ENCODE measurements around the gene PLEK2.
"Not testable (repeated sequence)": the region's sequence is repeated elsewhere in the genome, so short reads cannot be mapped to it uniquely, and the experiment has no call there.

Gene PLEK2, protein sequence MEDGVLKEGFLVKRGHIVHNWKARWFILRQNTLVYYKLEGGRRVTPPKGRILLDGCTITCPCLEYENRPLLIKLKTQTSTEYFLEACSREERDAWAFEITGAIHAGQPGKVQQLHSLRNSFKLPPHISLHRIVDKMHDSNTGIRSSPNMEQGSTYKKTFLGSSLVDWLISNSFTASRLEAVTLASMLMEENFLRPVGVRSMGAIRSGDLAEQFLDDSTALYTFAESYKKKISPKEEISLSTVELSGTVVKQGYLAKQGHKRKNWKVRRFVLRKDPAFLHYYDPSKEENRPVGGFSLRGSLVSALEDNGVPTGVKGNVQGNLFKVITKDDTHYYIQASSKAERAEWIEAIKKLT

DNA sequence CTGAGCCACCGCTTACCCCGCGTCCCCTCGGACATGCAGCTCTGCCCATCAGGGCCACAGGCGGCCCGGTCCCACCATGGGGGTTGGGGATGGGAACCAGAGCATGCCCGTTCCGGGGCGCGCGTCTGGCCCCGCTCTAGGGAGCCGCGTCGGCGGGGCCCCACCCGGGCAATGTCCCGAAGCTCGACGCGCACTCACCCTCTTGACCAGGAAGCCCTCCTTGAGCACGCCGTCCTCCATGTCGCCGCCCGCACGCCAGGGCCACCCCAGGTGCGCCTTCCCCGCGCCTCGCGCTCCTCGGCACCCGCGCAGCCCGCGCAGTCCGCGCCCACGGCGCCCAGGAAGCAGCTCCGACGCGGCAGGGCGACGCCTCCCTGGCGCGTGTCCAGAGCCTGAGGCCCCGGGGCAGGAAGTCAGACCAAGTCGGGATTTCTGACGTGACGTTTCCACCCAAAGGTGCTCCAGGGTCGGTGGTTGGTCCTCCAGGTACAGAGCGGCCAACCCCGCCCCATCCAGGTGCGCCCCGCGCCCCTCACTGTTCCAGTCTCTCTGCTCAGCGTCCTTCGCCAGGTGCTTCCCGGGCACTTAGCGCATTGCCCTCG is at the start of gene PLEK2:
TSS of gene PLEK2 (minus strand) at position 346 of the 602 bp plus-strand sequence. CDS start at position 240, 106 bp downstream.
- no peak for DNase-seq

DNA sequence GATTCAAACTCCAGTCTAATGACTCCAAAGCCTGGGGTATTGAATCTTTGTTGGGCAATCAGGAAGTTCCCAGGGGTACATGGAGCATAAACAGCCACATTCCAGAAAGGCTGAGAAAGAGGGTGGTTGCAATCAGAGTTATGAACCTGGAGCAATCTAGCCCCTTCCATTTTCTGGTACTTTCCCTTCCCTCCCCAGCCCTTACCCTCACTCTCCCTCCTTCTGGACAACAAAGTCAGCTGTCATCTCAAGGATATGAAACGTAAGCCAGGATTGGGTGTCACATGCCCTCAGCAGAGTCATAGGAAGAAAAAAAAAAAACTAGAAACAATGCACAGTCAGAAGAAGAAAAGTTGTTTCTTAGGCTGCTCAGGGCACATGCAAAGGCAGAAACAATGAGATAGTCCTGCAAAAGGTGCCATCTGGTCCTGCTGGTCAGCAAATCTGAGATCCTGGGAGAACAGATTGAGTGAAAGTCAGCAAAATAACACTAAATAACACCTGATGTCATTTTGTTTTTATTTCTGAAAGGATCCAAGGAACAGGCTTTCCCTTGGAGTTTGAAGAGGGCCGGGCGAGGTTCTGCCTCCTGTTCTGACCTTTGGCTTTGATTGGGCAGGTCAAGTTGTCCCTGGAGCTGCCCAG is 49.5 kb upstream of the PLEK2 start:
- DNase-seq = no peak

GRCh38 chr14:67459336-67459735 is 47.4 kb upstream of the PLEK2 start:
- DNase-seq = no peak

- DNase-seq = no peak
Observed at GRCh38 chr14:67457782-67458181, 45.8 kb upstream of the PLEK2 start.

GRCh38 chr14:67456732-67457131 is 44.8 kb upstream of the PLEK2 start:
- no peak for DNase-seq

DNA sequence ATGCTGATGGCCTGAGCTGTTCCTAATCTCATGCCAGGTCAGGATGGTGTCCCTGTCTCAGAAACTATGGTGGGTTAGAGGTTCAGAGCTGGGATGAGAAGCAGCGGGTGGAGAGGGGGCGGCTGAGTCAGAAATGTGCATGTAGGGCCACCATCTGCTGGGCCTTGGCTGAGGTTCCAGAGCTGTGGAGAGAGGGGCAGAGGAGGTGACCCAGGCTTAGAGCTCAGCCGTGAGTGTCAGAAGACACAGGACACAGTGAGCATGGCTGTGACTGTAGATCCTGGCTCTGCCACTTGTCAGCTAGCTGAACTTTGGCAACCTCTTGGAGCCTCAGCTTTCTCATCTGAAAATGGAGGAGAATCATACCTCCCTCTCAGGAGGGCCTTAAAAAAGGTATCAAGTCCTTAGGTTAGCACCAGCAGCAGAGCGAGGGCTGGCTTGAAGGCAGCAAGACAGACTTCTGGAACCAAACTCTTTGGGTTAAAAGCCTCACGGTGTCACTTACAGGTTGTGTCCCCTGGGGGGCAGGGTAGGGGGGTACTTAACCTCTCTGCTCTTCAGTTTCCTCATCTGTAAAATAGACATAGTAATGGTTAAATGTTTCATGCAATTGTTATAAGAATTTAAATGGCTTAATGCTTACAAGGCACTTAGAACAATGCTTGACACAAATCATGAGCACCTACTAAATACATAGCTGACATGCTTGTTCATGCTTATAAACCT is 41.8 kb upstream of the PLEK2 start:
- DNase-seq = no peak

GRCh38 chr14:67451667-67452066 is 39.7 kb upstream of the PLEK2 start:
- not testable (repeated sequence) for DNase-seq

DNA sequence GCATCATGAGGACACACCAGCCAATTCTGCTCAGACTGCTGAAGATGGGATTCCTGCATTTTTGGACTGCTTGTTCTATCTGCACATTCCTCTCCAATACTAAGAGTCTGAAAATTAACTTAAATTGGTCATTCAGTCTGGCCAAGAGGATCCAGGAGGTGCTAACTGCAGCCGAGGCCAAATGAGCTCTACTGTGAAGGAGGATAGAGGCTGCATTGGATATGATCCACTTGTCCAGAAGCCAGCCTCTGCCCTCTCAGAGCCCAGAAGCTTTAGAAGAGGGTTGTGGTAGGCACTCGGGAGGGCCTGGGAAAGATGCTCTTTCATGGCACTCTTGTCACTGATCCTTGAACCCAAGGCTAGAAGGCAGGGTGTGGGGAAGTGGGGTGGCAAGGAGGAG is 37.1 kb upstream of the PLEK2 start:
- no peak for DNase-seq

DNA sequence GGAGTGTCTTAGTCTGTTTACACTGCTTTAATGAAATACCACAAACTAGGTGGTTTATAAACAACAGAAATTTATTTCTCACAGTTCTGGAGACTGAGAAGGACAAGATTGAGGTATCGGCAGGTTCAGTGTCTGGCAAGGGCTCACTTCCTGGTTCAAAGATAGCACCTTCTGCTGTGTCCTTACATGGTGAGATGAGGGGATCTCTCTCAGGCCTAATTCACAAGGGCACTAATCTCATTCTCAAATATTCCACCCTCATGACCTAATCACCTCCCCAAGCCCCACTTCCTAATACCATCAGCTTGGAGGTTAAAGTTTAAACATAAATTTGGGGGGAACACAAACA is 35.0 kb upstream of the PLEK2 start:
- DNase-seq = no peak

DNA sequence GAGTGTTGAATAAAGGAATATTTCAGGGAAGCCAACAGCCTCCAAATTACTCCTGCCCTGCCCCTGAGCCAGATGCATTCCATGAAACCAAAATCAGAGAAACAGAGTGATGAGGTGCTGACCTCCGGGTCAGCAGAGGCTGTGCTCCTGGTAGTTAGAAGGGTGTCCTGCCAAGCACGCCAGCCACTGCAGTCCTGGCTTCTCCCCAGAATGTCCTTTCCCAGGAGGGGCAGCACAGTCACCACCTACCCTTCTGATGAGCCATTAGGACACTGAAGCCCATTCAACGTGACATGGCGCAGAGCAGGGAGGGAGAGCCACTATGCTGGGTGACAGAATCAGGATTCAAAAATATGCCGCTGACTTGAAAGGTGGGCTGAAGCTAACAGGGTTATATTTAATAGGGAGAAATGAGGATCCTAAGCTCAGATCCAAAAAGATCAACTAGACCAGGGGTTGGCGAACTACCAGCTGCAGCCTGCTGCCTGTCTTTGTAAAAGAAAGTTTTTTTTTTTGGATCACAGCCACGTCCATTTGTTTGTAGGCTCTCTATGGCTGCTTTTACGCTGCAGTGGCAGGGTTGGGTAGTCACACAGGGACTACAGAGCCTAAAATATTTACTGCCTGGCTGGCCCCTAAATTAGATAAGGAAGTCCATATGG is 34.5 kb upstream of the PLEK2 start:
- no peak for DNase-seq

- no peak for DNase-seq
Observed at GRCh38 chr14:67444395-67444794, 32.4 kb upstream of the PLEK2 start.

GRCh38 chr14:67442139-67442906 is 30.4 kb upstream of the PLEK2 start:
- no peak for DNase-seq

- DNase-seq = no peak
Observed at GRCh38 chr14:67441672-67442071, 29.7 kb upstream of the PLEK2 start.

GRCh38 chr14:67441256-67441655 is 29.3 kb upstream of the PLEK2 start:
- no peak for DNase-seq

GRCh38 chr14:67440513-67440912 is 28.5 kb upstream of the PLEK2 start:
- no peak for DNase-seq

DNA sequence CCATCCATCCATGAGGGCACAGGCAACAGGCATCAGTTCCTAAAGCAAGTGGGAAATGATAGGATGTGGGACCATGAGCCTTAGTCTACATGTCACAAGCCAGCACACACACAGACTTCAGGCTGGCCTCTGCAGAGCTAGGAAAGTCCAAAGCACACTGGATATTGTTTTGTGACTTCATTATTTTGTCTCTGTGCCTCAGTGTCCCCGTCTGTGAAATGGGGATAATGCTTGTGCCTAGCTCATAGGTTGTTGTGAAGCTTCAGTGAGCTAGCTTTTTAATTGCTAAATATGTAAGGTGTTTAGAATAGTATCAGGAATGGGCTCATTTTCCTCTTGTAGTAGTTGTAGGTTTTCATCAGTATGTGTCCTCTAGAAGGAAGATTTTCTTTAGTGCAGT is 27.0 kb upstream of the PLEK2 start:
- DNase-seq = no peak

DNA sequence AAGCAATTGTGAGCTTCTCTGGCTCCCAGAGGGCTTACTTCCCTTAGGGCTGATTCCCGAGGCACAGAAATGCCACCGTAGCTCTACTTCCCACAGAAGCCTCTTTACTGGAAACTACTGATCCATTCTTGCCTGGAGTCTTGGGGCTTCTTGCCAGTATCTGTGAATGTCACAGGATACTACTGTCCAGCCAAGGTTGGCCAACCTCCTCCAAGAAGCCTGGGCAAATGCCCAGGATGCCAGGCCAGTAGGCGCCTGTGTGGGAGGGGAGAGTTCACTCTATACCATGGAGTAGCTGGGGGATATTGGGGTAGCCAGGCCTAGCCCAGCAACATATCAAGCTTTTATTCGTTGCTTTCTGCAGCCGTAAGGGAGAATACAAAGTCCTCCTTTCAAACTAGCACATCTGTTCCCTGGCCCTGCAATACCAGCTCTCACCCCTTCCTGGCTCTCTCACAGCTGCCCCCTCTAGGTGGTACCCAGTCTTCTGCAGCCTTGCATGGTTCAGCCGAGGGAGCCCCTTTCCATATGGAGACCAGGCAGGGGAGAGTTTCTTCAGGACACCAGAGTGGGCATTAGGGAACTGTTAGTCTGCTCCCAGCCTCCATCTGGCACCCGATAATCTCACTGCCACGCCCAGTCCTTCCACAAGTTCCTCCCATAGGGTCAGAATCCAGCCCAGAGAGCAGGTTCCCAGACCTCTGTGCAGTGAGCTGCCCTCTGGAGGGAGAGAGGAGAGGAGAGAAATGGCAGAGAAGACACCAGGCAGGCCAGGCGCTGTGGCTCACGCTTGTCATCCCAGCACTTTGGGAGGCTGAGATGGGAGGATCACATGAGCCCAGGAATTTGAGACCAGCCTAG is 24.3 kb upstream of the PLEK2 start:
- DNase-seq = no peak

DNA sequence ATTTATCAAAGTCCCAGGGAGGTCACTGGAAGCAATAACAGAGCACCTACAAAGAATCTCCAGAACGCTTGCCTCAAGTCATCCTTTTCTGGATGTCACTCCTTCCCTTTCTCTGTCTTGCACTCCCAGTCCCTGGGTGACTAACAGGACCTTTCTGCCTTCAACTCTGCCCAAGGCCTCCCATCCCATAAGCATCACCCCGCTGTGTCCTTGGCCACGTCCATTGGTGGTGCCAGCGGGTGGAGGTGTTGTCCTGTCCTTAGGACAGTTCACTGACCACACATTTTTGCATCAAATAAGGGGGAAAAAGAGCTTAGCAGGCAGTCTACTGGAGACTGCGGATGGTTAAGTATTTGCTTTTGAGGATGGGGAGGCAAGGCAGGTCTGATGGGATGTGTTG is 23.6 kb upstream of the PLEK2 start:
- no peak for DNase-seq

DNA sequence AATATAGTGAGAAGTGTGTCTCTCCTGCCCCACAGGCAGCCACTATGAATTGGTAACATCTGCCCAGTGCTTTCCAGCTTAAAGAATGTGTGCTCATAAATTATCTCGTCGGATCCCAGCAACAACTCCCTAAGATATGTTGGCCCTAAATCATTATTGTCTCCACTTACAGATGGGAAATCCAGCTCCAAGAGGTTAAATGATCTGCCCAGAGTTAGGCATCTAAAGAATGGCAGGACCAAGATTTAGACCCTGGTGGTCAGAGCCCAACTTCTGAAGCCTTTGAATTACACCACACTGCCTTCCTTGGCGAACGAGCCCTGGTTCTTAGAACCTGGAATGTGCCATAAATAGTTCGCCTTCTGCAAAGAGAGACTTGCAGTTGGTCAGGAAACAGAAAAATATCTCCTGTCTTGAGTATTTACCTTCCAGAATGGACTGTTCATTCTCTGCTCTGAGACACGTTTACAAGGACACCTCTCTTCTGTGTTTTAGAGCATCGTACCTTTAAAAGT is 20.1 kb upstream of the PLEK2 start:
- no peak for DNase-seq

- no peak for DNase-seq
Observed at GRCh38 chr14:67429510-67430205, 17.7 kb upstream of the PLEK2 start.

All from SHP77 treated with DMSO at 0.1 percent for 48 hours (cell line).